ENCODE data around the gene SLC8A1. TPM values are rescaled to one million over a fixed set of nuclear protein-coding genes. Genes with fewer than 3 reads are reported as not detected.

Gene SLC8A1
- total and polyA plus RNA-seq, 7 experiments from 2014 or later = 0.95 to 22.8 (median 1.5) TPM; not detected in 2

DNA sequence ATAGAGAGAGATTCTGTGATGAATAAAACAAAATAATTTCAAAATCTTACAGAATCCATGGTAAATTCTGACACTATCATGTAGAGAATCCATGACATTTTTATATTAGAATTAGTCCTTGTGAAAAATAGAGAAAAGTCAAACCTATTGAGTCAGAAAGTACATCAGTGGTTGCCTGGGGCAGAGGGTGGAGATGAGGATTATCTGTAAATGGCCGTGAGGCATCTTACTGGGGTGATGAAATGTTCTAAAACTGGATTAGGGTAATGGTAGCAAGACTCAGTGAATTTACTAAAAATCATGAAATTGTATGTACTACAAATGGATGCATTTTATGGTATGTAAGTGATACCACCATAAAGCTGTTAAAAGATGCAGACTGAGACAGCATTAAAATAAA is 323.1 kb downstream of the SLC8A1 start:
- Mint-ChIP-seq H3K27ac (no peak overlapping the region), H3K9me3 (no peaks in the 10 kb centered on the region), H3K4me3 (no peak overlapping the region), H3K27me3 (peaks cover 0 to 3% (median 0%) of the 10 kb centered on the region in 5 donors), H3K4me1 (peaks cover 0 to 14% (median 0%) of the 10 kb centered on the region in 7 donors), H3K36me3 (no peaks in the 10 kb centered on the region)
- Histone ChIP-seq H3K27me3 (ENCODE audit: control insufficient read depth in 2 of 2, insufficient read depth in 2 of 2, low read length in 2 of 2) (no peaks in the 10 kb centered on the region), H3K36me3 (ENCODE audit: control insufficient read depth in 2 of 3, insufficient read depth in 3 of 3, low read length in 3 of 3) (no peaks in the 10 kb centered on the region), H3K4me3 (ENCODE audit: low read length) (no peak overlapping the region), H3K9me3 (ENCODE audit: control insufficient read depth in 2 of 3, low read length in 3 of 3) (no peaks in the 10 kb centered on the region), H3K4me1 (ENCODE audit: control insufficient read depth in 2 of 2, insufficient read depth in 2 of 2, low read length in 2 of 2) (no peaks in the 10 kb centered on the region), H3K27ac (ENCODE audit: low read depth, low read length) (no peak overlapping the region)
- ATAC-seq (no peak), DNase-seq (no peak)
- POLR2A ChIA-PET = no interaction called here
- CTCF ChIA-PET = no interaction called here
- intact Hi-C loops (cut with micrococcal nuclease) = no loop called here

- Mint-ChIP-seq H3K4me1 (peaks cover 0 to 14% (median 0%) of the 10 kb centered on the region in 7 donors), H3K27me3 (peaks cover 0 to 3% (median 0%) of the 10 kb centered on the region in 5 donors), H3K36me3 (no peaks in the 10 kb centered on the region), H3K27ac (no peak overlapping the region), H3K9me3 (no peaks in the 10 kb centered on the region), H3K4me3 (no peak overlapping the region)
- intact Hi-C loops (cut with micrococcal nuclease) = no loop called here
- ATAC-seq (no peak), DNase-seq (no peak)
- POLR2A ChIA-PET = no interaction called here
- H3K27ac ChIP-seq (ENCODE audit: low read depth, low read length) = no peak overlapping the region
- H3K4me1 ChIP-seq (ENCODE audit: control insufficient read depth in 2 of 2, insufficient read depth in 2 of 2, low read length in 2 of 2) = no peaks in the 10 kb centered on the region
- no peak overlapping the region for H3K4me3 ChIP-seq (ENCODE audit: low read length)
- CTCF ChIA-PET = no interaction called here
- H3K36me3 ChIP-seq (ENCODE audit: control insufficient read depth in 2 of 3, insufficient read depth in 3 of 3, low read length in 3 of 3) = no peaks in the 10 kb centered on the region
- H3K9me3 ChIP-seq (ENCODE audit: control insufficient read depth in 2 of 3, low read length in 3 of 3) = no peaks in the 10 kb centered on the region
- H3K27me3 ChIP-seq (ENCODE audit: control insufficient read depth in 2 of 2, insufficient read depth in 2 of 2, low read length in 2 of 2) = no peaks in the 10 kb centered on the region
Observed at GRCh38 chr2:40127890-40128557, 323.9 kb downstream of the SLC8A1 start.

DNA sequence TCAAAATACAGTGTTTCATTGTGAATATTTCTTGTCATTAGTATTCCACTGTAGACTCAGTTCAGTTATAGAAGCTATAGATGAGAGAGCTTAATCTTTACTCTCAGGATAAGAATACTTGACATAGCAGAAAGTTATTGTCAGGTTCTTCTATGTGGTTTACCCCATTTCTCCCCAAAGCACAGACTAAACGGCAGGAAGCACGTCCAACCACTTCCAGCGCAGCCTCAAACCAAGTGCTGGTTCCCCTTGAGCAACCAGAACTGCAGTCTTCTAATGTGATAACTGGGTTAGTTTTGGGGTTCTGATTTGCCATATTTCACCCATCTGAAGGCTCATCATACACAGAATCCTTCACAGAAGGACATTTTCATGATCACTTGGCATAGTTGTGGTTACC is 324.7 kb downstream of the SLC8A1 start:
- no peaks in the 10 kb centered on the region for H3K9me3 Mint-ChIP-seq
- no peaks in the 10 kb centered on the region for H3K36me3 ChIP-seq (ENCODE audit: control insufficient read depth in 2 of 3, insufficient read depth in 3 of 3, low read length in 3 of 3)
- no peaks in the 10 kb centered on the region for H3K4me1 ChIP-seq (ENCODE audit: control insufficient read depth in 2 of 2, insufficient read depth in 2 of 2, low read length in 2 of 2)
- no peak overlapping the region for H3K27ac ChIP-seq (ENCODE audit: low read depth, low read length)
- H3K27ac Mint-ChIP-seq = no peak overlapping the region
- H3K36me3 Mint-ChIP-seq = no peaks in the 10 kb centered on the region
- DNase-seq = no peak
- POLR2A ChIA-PET = no interaction called here
- intact Hi-C loops (cut with micrococcal nuclease) = no loop called here
- no peaks in the 10 kb centered on the region for H3K27me3 ChIP-seq (ENCODE audit: control insufficient read depth in 2 of 2, insufficient read depth in 2 of 2, low read length in 2 of 2)
- peaks cover 0 to 3% (median 0%) of the 10 kb centered on the region in 5 donors for H3K27me3 Mint-ChIP-seq
- peaks cover 0 to 14% (median 0%) of the 10 kb centered on the region in 7 donors for H3K4me1 Mint-ChIP-seq
- no peak for ATAC-seq
- no peak overlapping the region for H3K4me3 ChIP-seq (ENCODE audit: low read length)
- no peak overlapping the region for H3K4me3 Mint-ChIP-seq
- H3K9me3 ChIP-seq (ENCODE audit: control insufficient read depth in 2 of 3, low read length in 3 of 3) = no peaks in the 10 kb centered on the region
- CTCF ChIA-PET = interaction anchor here (0.6 kb wide), 1 partner anchor 393 kb away, joined by 3 read pairs; no protein-coding TSS in a partner anchor

GRCh38 chr2:40126006-40126405 is 325.9 kb downstream of the SLC8A1 start:
- no peak for DNase-seq
- Histone ChIP-seq H3K27ac (ENCODE audit: low read depth, low read length) (no peak overlapping the region), H3K9me3 (ENCODE audit: control insufficient read depth in 2 of 3, low read length in 3 of 3) (no peaks in the 10 kb centered on the region), H3K4me3 (ENCODE audit: low read length) (no peak overlapping the region), H3K4me1 (ENCODE audit: control insufficient read depth in 2 of 2, insufficient read depth in 2 of 2, low read length in 2 of 2) (no peaks in the 10 kb centered on the region), H3K27me3 (ENCODE audit: control insufficient read depth in 2 of 2, insufficient read depth in 2 of 2, low read length in 2 of 2) (no peaks in the 10 kb centered on the region), H3K36me3 (ENCODE audit: control insufficient read depth in 2 of 3, insufficient read depth in 3 of 3, low read length in 3 of 3) (no peaks in the 10 kb centered on the region)
- intact Hi-C loops (cut with micrococcal nuclease) = no loop called here
- ChIA-PET CTCF (no interaction called here), POLR2A (no interaction called here)
- Mint-ChIP-seq H3K4me1 (peaks cover 0 to 14% (median 0%) of the 10 kb centered on the region in 7 donors), H3K27ac (peak overlapping the region in 1 of 9 donors; percentile 20), H3K9me3 (no peaks in the 10 kb centered on the region), H3K4me3 (no peak overlapping the region), H3K27me3 (peaks cover 0 to 3% (median 0%) of the 10 kb centered on the region in 5 donors), H3K36me3 (no peaks in the 10 kb centered on the region)
- ATAC-seq = no peak

DNA sequence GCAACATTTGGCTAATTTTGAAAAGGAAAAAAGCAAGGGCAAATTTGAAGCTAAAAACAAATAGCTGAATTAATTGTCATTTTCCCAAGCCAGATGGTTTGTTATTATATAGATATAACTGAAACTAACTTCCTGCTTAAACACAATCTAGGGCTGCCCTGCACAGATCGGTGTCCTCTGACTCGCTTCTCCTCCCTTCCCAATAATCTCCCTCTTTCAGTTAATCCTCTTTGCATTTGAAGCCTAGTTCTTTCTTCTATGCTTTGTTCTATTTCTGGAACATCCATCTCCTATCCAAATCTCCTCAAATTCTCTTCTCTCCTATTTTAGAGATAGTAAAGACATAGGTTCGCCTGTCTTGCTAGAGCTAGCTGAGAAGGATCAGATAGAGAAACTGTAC is 328.1 kb downstream of the SLC8A1 start:
- Mint-ChIP-seq H3K36me3 (no peaks in the 10 kb centered on the region), H3K4me3 (no peak overlapping the region), H3K9me3 (no peaks in the 10 kb centered on the region), H3K4me1 (peaks cover 0 to 14% (median 0%) of the 10 kb centered on the region in 7 donors), H3K27me3 (peaks cover 0 to 3% (median 0%) of the 10 kb centered on the region in 5 donors), H3K27ac (no peak overlapping the region)
- POLR2A ChIA-PET = no interaction called here
- no peaks in the 10 kb centered on the region for H3K36me3 ChIP-seq (ENCODE audit: control insufficient read depth in 2 of 3, insufficient read depth in 3 of 3, low read length in 3 of 3)
- H3K9me3 ChIP-seq (ENCODE audit: control insufficient read depth in 2 of 3, low read length in 3 of 3) = no peaks in the 10 kb centered on the region
- intact Hi-C loops (cut with micrococcal nuclease) = no loop called here
- no peak for ATAC-seq
- no peaks in the 10 kb centered on the region for H3K27me3 ChIP-seq (ENCODE audit: control insufficient read depth in 2 of 2, insufficient read depth in 2 of 2, low read length in 2 of 2)
- no peak overlapping the region for H3K27ac ChIP-seq (ENCODE audit: low read depth, low read length)
- no peak for DNase-seq
- CTCF ChIA-PET = no interaction called here
- no peaks in the 10 kb centered on the region for H3K4me1 ChIP-seq (ENCODE audit: control insufficient read depth in 2 of 2, insufficient read depth in 2 of 2, low read length in 2 of 2)
- no peak overlapping the region for H3K4me3 ChIP-seq (ENCODE audit: low read length)

- no peak overlapping the region for H3K27ac Mint-ChIP-seq
- no peak overlapping the region for H3K27ac ChIP-seq (ENCODE audit: low read depth, low read length)
- ChIA-PET POLR2A (no interaction called here), CTCF (no interaction called here)
- no peaks in the 10 kb centered on the region for H3K9me3 Mint-ChIP-seq
- H3K9me3 ChIP-seq (ENCODE audit: control insufficient read depth in 2 of 3, low read length in 3 of 3) = no peaks in the 10 kb centered on the region
- no peaks in the 10 kb centered on the region for H3K27me3 ChIP-seq (ENCODE audit: control insufficient read depth in 2 of 2, insufficient read depth in 2 of 2, low read length in 2 of 2)
- DNase-seq (no peak), ATAC-seq (no peak)
- no peaks in the 10 kb centered on the region for H3K36me3 Mint-ChIP-seq
- H3K4me3 Mint-ChIP-seq = no peak overlapping the region
- no peaks in the 10 kb centered on the region for H3K4me1 ChIP-seq (ENCODE audit: control insufficient read depth in 2 of 2, insufficient read depth in 2 of 2, low read length in 2 of 2)
- H3K4me1 Mint-ChIP-seq = peaks cover 0 to 14% (median 0%) of the 10 kb centered on the region in 7 donors
- no peaks in the 10 kb centered on the region for H3K36me3 ChIP-seq (ENCODE audit: control insufficient read depth in 2 of 3, insufficient read depth in 3 of 3, low read length in 3 of 3)
- H3K27me3 Mint-ChIP-seq = peaks cover 0 to 3% (median 0%) of the 10 kb centered on the region in 5 donors
- H3K4me3 ChIP-seq (ENCODE audit: low read length) = no peak overlapping the region
- intact Hi-C loops (cut with micrococcal nuclease) = no loop called here
Observed at GRCh38 chr2:40123326-40123725, 328.6 kb downstream of the SLC8A1 start.

GRCh38 chr2:40120957-40121356 is 330.9 kb downstream of the SLC8A1 start:
- H3K4me3 ChIP-seq (ENCODE audit: low read length) = no peak overlapping the region
- H3K9me3 ChIP-seq (ENCODE audit: control insufficient read depth in 2 of 3, low read length in 3 of 3) = no peaks in the 10 kb centered on the region
- peaks cover 0 to 4% (median 0%) of the 10 kb centered on the region in 5 donors for H3K36me3 Mint-ChIP-seq
- peaks cover 0 to 4% (median 0%) of the 10 kb centered on the region in 11 donors for H3K9me3 Mint-ChIP-seq
- no peak for DNase-seq
- ChIA-PET POLR2A (no interaction called here), CTCF (no interaction called here)
- no peaks in the 10 kb centered on the region for H3K27me3 Mint-ChIP-seq
- H3K27me3 ChIP-seq (ENCODE audit: control insufficient read depth in 2 of 2, insufficient read depth in 2 of 2, low read length in 2 of 2) = no peaks in the 10 kb centered on the region
- intact Hi-C loops (cut with micrococcal nuclease) = no loop called here
- no peaks in the 10 kb centered on the region for H3K4me1 Mint-ChIP-seq
- H3K27ac ChIP-seq (ENCODE audit: low read depth, low read length) = no peak overlapping the region
- H3K27ac Mint-ChIP-seq = no peak overlapping the region
- no peak overlapping the region for H3K4me3 Mint-ChIP-seq
- no peak for ATAC-seq
- no peaks in the 10 kb centered on the region for H3K36me3 ChIP-seq (ENCODE audit: control insufficient read depth in 2 of 3, insufficient read depth in 3 of 3, low read length in 3 of 3)
- H3K4me1 ChIP-seq (ENCODE audit: control insufficient read depth in 2 of 2, insufficient read depth in 2 of 2, low read length in 2 of 2) = no peaks in the 10 kb centered on the region

Data from naive thymus-derived CD4-positive, alpha-beta T cell (primary cell).